Fibroblast of skin of scalp (primary cell): Measurements from ENCODE around the gene TEX44.
"Not testable (repeated sequence)": the region's sequence is repeated elsewhere in the genome, so short reads cannot be mapped to it uniquely, and the experiment has no call there.

Experiments
- DNase-seq: peaks from one replicate; pipeline ENCODE4 v3.0.0-alpha.2; 2013

TEX44 gene

GRCh38 chr2:231571661-231572191 is 20.9 kb upstream of the TEX44 start:
- DNase-seq, result no peak

GRCh38 chr2:231573096-231573495 is 19.6 kb upstream of the TEX44 start:
- DNase-seq, result no peak

- no peak for DNase-seq
Measured at GRCh38 chr2:231573698-231574421, 18.8 kb upstream of the TEX44 start.

GRCh38 chr2:231575612-231576256 is 16.9 kb upstream of the TEX44 start:
- no peak for DNase-seq

GRCh38 chr2:231576465-231576864 is 16.2 kb upstream of the TEX44 start:
- DNase-seq, result no peak

GRCh38 chr2:231578655-231579054 is 14.0 kb upstream of the TEX44 start:
- DNase-seq, result not testable (repeated sequence)

GRCh38 chr2:231579560-231579959 is 13.1 kb upstream of the TEX44 start:
- DNase-seq, result no peak

- DNase-seq, result no peak
Measured at GRCh38 chr2:231581328-231581727, 11.3 kb upstream of the TEX44 start.

- DNase-seq, result no peak
Measured at GRCh38 chr2:231583982-231584381, 8.7 kb upstream of the TEX44 start.

GRCh38 chr2:231587744-231588143 is 4.9 kb upstream of the TEX44 start:
- not testable (repeated sequence) for DNase-seq

GRCh38 chr2:231589656-231590055 is 3.0 kb upstream of the TEX44 start:
- DNase-seq, result no peak

- no peak for DNase-seq
Measured at GRCh38 chr2:231590614-231591013, 2.0 kb upstream of the TEX44 start.

- no peak for DNase-seq
Measured at GRCh38 chr2:231593666-231594065, 1.0 kb downstream of the TEX44 start.

- no peak for DNase-seq
Measured at GRCh38 chr2:231597014-231597611, 4.4 kb downstream of the TEX44 start.

GRCh38 chr2:231597627-231598026 is 5.0 kb downstream of the TEX44 start:
- DNase-seq, result no peak

- DNase-seq, result no peak
Measured at GRCh38 chr2:231600619-231601355, 8.1 kb downstream of the TEX44 start.

- DNase-seq, result peak; percentile 71
Measured at GRCh38 chr2:231601356-231602229, 8.9 kb downstream of the TEX44 start.

- no peak for DNase-seq
Measured at GRCh38 chr2:231602859-231603467, 10.3 kb downstream of the TEX44 start.

GRCh38 chr2:231604101-231604684 is 11.5 kb downstream of the TEX44 start:
- no peak for DNase-seq

- peak; percentile 97 for DNase-seq
Measured at GRCh38 chr2:231604685-231605606, 12.3 kb downstream of the TEX44 start.
